ENCODE data around the gene PAK1.
"Not testable (repeated sequence)": the region's sequence is repeated elsewhere in the genome, so short reads cannot be mapped to it uniquely, and the experiment has no call there.

Gene PAK1

GRCh38 chr11:77392842-77393241, 81.1 kb downstream of the PAK1 start:
- H3K9me3 ChIP-seq (ENCODE audit: insufficient read depth, low read length), result no peaks in the 10 kb centered on the region
- no peaks in the 10 kb centered on the region for H3K27me3 ChIP-seq (ENCODE audit: low read length)
- no peak overlapping the region for H3K9ac ChIP-seq (ENCODE audit: low read length)
- no peak overlapping the region for H3K4me3 ChIP-seq (ENCODE audit: insufficient read depth, low read length, poor library complexity, severe bottlenecking)
- no peak overlapping the region for H3K27ac ChIP-seq (ENCODE audit: low read depth, low read length)
- H3K36me3 ChIP-seq (ENCODE audit: low read length), result no peaks in the 10 kb centered on the region
- H2AFZ ChIP-seq (ENCODE audit: low read depth, low read length, severe bottlenecking), result no peak overlapping the region
- H3K79me2 ChIP-seq (ENCODE audit: insufficient read depth, low read length), result no peaks in the 10 kb centered on the region
- TF ChIP-seq EZH2phosphoT487 (conservative IDR thresholded peaks at IDR 0.05; ENCODE audit: low read length) (no peak), CTCF (IDR thresholded peaks at IDR 0.05; ENCODE audit: insufficient read depth, low read length, poor library complexity, severe bottlenecking) (no peak)
- no peaks in the 10 kb centered on the region for H3F3A ChIP-seq (ENCODE audit: insufficient read depth)
- H3K4me2 ChIP-seq (ENCODE audit: low read depth, low read length, poor library complexity, severe bottlenecking), result no peak overlapping the region
- H4K20me1 ChIP-seq (ENCODE audit: low read depth, low read length), result peaks cover 4% of the 10 kb centered on the region; the same call in 1 of the 2 replicates
- H3K9me2 ChIP-seq (replicated peaks; ENCODE audit: insufficient read depth, low read length), result no peaks in the 10 kb centered on the region

DNA sequence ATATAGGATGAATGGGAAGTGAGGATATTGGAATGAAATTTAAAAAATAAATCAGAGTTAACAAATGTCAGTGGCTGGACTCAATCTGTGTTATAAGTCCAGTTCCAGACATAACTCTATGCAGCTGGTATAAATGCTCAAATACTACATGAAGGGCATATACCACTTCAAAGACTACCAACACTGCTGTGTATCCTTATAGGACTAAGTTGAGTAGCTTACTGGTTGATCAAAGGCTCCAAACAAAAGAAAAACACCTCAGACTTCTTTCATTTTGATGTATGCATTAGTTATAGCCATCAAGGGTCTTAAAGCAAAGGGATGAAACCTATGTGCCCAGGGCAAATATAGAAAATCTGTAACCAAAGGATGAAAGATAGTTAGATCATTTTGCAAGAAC, 86.2 kb downstream of the PAK1 start:
- H3K27ac ChIP-seq (ENCODE audit: low read depth, low read length), result no peak overlapping the region
- no peak overlapping the region for H3K9ac ChIP-seq (ENCODE audit: low read length)
- TF ChIP-seq CTCF (IDR thresholded peaks at IDR 0.05; ENCODE audit: insufficient read depth, low read length, poor library complexity, severe bottlenecking), result no peak
- no peak for TF ChIP-seq EZH2phosphoT487 (conservative IDR thresholded peaks at IDR 0.05; ENCODE audit: low read length)
- no peaks in the 10 kb centered on the region for H3F3A ChIP-seq (ENCODE audit: insufficient read depth)
- no peak overlapping the region for H2AFZ ChIP-seq (ENCODE audit: low read depth, low read length, severe bottlenecking)
- no peaks in the 10 kb centered on the region for H3K36me3 ChIP-seq (ENCODE audit: low read length)
- H3K4me3 ChIP-seq (ENCODE audit: insufficient read depth, low read length, poor library complexity, severe bottlenecking), result no peak overlapping the region
- H3K27me3 ChIP-seq (ENCODE audit: low read length), result no peaks in the 10 kb centered on the region
- no peaks in the 10 kb centered on the region for H3K9me3 ChIP-seq (ENCODE audit: insufficient read depth, low read length)
- H3K79me2 ChIP-seq (ENCODE audit: insufficient read depth, low read length), result no peaks in the 10 kb centered on the region
- no peaks in the 10 kb centered on the region for H4K20me1 ChIP-seq (ENCODE audit: low read depth, low read length)
- H3K9me2 ChIP-seq (replicated peaks; ENCODE audit: insufficient read depth, low read length), result no peaks in the 10 kb centered on the region
- no peak overlapping the region for H3K4me2 ChIP-seq (ENCODE audit: low read depth, low read length, poor library complexity, severe bottlenecking)

DNA sequence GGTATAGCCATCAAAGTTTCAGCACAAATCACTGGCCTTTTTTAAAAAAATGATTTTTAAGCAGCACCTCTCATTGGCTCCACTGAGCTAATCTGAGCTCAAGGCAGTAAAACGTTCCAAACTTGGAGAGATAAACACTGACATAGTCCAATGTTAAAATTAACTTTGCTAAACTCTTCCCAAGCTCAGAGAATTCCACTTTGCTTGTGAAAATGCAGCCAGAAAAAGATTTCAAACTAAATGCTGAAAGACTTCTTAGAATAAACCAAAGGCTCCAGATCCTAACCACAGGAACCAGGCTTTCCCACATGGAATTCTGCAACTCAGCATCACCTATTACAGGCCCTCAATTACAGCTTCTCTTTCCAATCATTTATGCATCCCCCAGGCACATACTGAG, 87.7 kb downstream of the PAK1 start:
- H3K36me3 ChIP-seq (ENCODE audit: low read length), result no peaks in the 10 kb centered on the region
- TF ChIP-seq CTCF (IDR thresholded peaks at IDR 0.05; ENCODE audit: insufficient read depth, low read length, poor library complexity, severe bottlenecking) (no peak), EZH2phosphoT487 (conservative IDR thresholded peaks at IDR 0.05; ENCODE audit: low read length) (no peak)
- H3K27me3 ChIP-seq (ENCODE audit: low read length), result no peaks in the 10 kb centered on the region
- H2AFZ ChIP-seq (ENCODE audit: low read depth, low read length, severe bottlenecking), result no peak overlapping the region
- H3K4me3 ChIP-seq (ENCODE audit: insufficient read depth, low read length, poor library complexity, severe bottlenecking), result no peak overlapping the region
- no peaks in the 10 kb centered on the region for H3K9me3 ChIP-seq (ENCODE audit: insufficient read depth, low read length)
- no peak overlapping the region for H3K27ac ChIP-seq (ENCODE audit: low read depth, low read length)
- no peak overlapping the region for H3K4me2 ChIP-seq (ENCODE audit: low read depth, low read length, poor library complexity, severe bottlenecking)
- H3K79me2 ChIP-seq (ENCODE audit: insufficient read depth, low read length), result no peaks in the 10 kb centered on the region
- H3K9me2 ChIP-seq (replicated peaks; ENCODE audit: insufficient read depth, low read length), result no peaks in the 10 kb centered on the region
- H4K20me1 ChIP-seq (ENCODE audit: low read depth, low read length), result no peaks in the 10 kb centered on the region
- no peak overlapping the region for H3K9ac ChIP-seq (ENCODE audit: low read length)
- no peaks in the 10 kb centered on the region for H3F3A ChIP-seq (ENCODE audit: insufficient read depth)

DNA sequence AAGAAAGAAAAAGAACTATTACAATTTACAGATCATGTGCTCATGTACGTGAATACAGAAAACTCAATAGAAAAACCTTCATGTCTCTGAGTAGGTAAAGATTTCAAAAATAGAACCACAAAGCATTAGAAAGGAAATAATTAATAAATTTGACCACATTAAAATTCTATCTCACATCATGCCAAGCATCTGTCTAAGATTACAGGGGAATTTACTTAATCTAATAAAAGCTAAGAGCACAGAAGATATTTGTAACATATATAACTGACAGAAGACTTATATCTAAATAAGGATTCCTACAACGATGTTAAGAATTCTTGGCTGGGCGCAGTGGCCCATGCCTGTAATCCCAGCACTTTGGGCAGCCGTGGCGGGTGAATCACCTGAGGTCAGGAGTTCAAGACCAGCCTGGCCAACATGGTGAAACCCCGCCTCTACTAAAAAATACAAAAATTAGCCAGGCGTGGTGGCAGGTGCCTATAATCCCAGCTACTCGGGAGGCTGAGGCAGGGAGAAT, 88.6 kb downstream of the PAK1 start:
- H4K20me1 ChIP-seq (ENCODE audit: low read depth, low read length); H3K36me3 ChIP-seq (ENCODE audit: low read length); H3F3A ChIP-seq (ENCODE audit: insufficient read depth); H3K9me2 ChIP-seq (replicated peaks; ENCODE audit: insufficient read depth, low read length); H3K4me3 ChIP-seq (ENCODE audit: insufficient read depth, low read length, poor library complexity, severe bottlenecking); H3K27ac ChIP-seq (ENCODE audit: low read depth, low read length); H3K79me2 ChIP-seq (ENCODE audit: insufficient read depth, low read length); H3K9me3 ChIP-seq (ENCODE audit: insufficient read depth, low read length); H3K27me3 ChIP-seq (ENCODE audit: low read length); H3K9ac ChIP-seq (ENCODE audit: low read length); H3K4me2 ChIP-seq (ENCODE audit: low read depth, low read length, poor library complexity, severe bottlenecking); H2AFZ ChIP-seq (ENCODE audit: low read depth, low read length, severe bottlenecking): not testable (repeated sequence)

Data from SU-DHL-6 (cell line).